Astrocyte of the cerebellum (primary cell): Measurements from ENCODE around the gene ZNRF4.

Source experiments
- DNase-seq: peaks from one replicate; pipeline ENCODE4 v3.0.0-alpha.2; 2011; ENCODE audit warnings: low read depth
- H3K4me3 ChIP-seq: 2 replicates; pipeline ENCODE4 v1.5.1; 2011; ENCODE audit warnings: mild to moderate bottlenecking, low read depth, low read length, moderate library complexity
- in situ Hi-C: cut with HindIII; loops from 2 replicates; pipeline ENCODE4 v1.10.0; 2017; ENCODE audit warnings: low sequenced_read_pairs
- TF ChIP-seq, protein P1 (sequence below): IDR thresholded peaks from 2 replicates; pipeline ENCODE4 v1.5.1; 2012; ENCODE audit warnings: low read length, low read depth, moderate library complexity, mild to moderate bottlenecking; ENCODE audit errors: missing control alignments

ZNRF4 gene

DNA sequence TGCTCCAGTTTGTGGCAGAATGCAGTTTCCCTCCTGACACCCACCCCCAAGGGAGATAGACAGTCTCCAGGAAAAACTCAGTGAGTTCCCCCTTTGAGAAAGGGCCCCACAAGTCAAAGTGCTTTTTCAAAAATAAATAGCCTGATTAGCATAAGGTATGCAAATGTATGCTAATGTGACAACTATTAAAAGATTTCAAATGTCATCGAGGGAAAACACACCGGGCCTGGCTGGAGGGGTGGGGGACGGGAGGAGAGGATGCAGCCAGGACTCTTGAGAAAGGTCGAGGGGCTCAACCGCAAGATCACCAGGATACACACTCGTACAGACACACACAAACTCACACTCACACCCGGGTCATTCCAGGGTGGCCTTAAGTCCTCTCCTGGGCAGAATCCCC, 34.3 kb upstream of the ZNRF4 start:
- no peak overlapping the region for H3K4me3 ChIP-seq
- no peak for DNase-seq
- in situ Hi-C loops, result no loop called here
- TF ChIP-seq, protein P1, sequence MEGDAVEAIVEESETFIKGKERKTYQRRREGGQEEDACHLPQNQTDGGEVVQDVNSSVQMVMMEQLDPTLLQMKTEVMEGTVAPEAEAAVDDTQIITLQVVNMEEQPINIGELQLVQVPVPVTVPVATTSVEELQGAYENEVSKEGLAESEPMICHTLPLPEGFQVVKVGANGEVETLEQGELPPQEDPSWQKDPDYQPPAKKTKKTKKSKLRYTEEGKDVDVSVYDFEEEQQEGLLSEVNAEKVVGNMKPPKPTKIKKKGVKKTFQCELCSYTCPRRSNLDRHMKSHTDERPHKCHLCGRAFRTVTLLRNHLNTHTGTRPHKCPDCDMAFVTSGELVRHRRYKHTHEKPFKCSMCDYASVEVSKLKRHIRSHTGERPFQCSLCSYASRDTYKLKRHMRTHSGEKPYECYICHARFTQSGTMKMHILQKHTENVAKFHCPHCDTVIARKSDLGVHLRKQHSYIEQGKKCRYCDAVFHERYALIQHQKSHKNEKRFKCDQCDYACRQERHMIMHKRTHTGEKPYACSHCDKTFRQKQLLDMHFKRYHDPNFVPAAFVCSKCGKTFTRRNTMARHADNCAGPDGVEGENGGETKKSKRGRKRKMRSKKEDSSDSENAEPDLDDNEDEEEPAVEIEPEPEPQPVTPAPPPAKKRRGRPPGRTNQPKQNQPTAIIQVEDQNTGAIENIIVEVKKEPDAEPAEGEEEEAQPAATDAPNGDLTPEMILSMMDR, result no peak

DNA sequence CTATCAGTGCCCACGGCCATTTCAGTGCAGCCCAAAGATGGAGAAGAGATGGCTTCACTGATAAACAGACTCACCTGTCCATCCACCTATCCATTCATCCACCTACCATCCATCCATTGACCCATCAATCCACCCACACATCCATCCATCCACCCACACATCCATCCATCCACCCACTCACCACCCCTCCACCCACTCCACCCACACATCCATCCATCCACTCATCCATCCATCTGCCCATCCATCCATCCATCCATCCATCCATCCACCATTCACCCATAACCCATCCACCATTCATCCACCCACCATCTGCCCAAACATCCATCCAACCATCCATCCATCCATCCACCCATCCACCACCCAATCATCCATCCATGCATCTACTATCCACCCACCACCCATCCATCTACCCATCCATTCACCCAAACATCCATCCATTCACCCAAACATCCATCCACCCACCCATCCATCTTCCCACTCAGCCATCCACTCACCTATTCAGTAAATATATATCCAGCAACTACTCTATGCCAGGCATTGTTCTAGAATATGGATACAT, 31.6 kb upstream of the ZNRF4 start:
- in situ Hi-C loops, result no loop called here
- TF ChIP-seq, protein P1, result no peak
- no peak for DNase-seq
- H3K4me3 ChIP-seq, result no peak overlapping the region

DNA sequence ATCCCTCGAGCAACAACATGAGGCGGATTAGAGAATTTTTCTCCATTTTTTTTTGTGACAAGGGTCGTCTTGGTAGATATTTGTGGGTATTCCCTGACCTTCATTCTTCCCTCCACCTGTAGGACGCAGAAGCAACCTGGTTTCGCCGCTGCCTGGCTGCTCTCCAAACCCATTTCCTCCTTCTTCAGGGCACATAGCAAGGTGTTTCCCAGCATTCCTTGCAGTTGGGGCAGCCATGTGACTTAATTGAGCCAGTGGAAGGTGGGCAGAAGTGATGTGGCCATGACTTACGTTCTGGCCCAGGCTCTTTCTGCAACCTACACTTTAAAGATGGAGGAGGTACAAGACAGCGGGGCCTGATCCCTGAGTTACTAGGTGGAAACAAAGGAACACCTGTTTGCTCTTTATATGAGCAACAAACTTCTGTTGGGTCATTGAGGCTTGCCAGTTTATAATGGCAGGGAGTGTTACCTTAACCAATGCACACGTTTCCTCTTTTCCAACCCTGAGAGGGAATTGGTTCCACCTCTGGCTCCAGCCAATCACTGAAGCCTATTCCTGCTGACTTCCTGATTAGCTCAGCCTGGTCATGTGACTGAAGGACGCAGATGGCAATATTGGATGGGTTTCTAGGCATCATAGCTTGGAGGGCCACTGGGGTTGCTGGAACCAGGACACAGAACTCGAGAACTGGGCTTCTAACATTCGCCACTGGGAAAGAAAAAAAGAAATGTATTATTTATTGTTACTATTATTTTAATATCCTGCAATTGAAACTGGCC, 30.8 kb upstream of the ZNRF4 start:
- H3K4me3 ChIP-seq, result no peak overlapping the region
- in situ Hi-C loops, result no loop called here
- TF ChIP-seq, protein P1, result no peak
- DNase-seq, result no peak

DNA sequence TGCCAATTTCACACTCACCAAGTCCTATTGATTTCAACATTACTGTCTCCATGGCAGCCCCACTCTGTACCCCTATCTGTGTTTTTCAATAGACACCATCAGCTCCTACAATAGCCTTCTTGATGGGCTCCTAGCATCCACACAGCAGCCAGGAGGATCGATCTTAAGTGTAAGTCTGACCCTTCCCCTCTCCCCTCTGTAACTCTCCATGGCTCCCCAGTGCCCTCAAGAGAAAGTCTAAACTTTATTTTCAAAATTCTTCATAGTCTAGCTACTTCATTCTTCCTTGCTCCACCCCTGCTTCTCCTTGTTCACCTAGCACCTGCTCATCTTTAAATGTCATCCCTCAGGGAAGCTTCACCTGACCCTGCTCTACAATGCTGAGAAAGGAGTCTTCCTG, 30.0 kb upstream of the ZNRF4 start:
- H3K4me3 ChIP-seq, result no peak overlapping the region
- in situ Hi-C loops, result no loop called here
- TF ChIP-seq, protein P1, result no peak
- no peak for DNase-seq

DNA sequence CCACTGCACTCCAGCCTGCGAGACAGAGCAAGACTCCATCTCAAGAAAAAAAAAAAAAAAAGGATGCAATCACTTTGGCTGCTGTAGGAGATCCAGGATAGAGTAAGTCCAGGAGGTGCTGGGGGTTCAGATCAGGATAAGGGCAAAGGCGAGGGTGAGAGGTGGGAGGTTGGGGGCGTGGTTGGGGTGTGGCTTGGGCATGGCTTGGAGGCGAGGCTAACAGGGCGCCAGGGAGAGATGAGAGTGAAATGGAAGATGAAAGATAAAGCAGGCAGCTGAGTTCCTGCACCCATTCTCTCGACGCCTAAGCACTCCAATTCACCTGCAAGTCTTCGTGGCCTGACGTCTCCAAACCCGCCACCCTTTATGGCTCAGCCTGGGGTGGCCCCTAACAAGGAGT, 25.0 kb upstream of the ZNRF4 start:
- in situ Hi-C loops, result no loop called here
- DNase-seq, result no peak
- TF ChIP-seq, protein P1, result no peak
- no peak overlapping the region for H3K4me3 ChIP-seq

DNA sequence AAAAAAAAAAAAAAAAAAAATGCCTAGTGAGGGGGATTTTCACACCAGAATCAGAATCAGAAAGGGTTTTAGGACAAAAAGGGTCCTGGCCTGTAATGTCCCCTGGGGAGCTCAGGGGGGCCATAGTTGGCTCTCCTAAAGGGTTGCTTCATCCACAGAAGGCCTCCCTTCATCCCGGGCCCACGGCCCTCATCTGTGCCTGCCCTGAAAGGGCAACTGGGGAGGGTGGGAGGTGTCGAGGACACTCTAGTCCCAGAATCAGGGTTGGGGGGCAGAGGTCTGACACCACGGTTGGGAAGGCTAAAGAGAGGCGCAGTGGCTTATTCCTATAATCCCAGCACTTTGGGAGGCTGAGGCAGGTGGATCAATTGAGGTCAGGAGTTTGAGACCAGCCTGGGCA, 22.5 kb upstream of the ZNRF4 start:
- DNase-seq, result no peak
- in situ Hi-C loops, result no loop called here
- no peak overlapping the region for H3K4me3 ChIP-seq
- TF ChIP-seq, protein P1, result no peak
